ENCODE measurements around the gene MLLT3. TPM values are rescaled to one million over a fixed set of nuclear protein-coding genes. Genes with fewer than 3 reads are reported as not detected.
A peak's percentile ranks its signal among the peaks of the same experiment; 100 is the strongest.

Gene MLLT3
- total RNA-seq, 6 experiments from 2014 or later = 0.43 to 2.5 (median 1.2) TPM

GRCh38 chr9:20394969-20395368 lies 227.3 kb downstream of the MLLT3 start:
- H3K4me1 ChIP-seq = peaks cover 0 to 9% (median 0%) of the 10 kb centered on the region in 4 donors
- no peak for DNase-seq
- TF ChIP-seq CTCF (IDR thresholded peaks at IDR 0.05) (no peak), POLR2A (IDR thresholded peaks at IDR 0.05) (no peak)
- no peaks in the 10 kb centered on the region for H3K36me3 ChIP-seq
- H3K4me3 ChIP-seq = no peak overlapping the region
- H3K9me3 ChIP-seq = no peaks in the 10 kb centered on the region
- ATAC-seq = no peak
- WGBS (ENCODE audit: insufficient coverage, low coverage, low lambda C conversion rate, missing lambda C conversion rate) = 80% methylated on average over 5 of the region's 5 CpGs
- H3K27ac ChIP-seq = no peak overlapping the region
- H3K27me3 ChIP-seq = no peaks in the 10 kb centered on the region
- intact Hi-C loops (cut with DNase I) = no loop called here

GRCh38 chr9:20391208-20391607 lies 231.1 kb downstream of the MLLT3 start:
- no peak overlapping the region for H3K27ac ChIP-seq
- no peaks in the 10 kb centered on the region for H3K36me3 ChIP-seq
- H3K9me3 ChIP-seq = no peaks in the 10 kb centered on the region
- no peak overlapping the region for H3K4me3 ChIP-seq
- DNase-seq = no peak
- 71% methylated on average over 1 of the region's 1 CpG for WGBS (ENCODE audit: insufficient coverage, low coverage, low lambda C conversion rate, missing lambda C conversion rate)
- H3K4me1 ChIP-seq = peaks cover 0 to 9% (median 0%) of the 10 kb centered on the region in 4 donors
- TF ChIP-seq POLR2A (IDR thresholded peaks at IDR 0.05) (no peak), CTCF (IDR thresholded peaks at IDR 0.05) (no peak)
- H3K27me3 ChIP-seq = no peaks in the 10 kb centered on the region
- peak in 3 of 4 donors; percentile 45 to 56 (median 50) for ATAC-seq
- intact Hi-C loops (cut with DNase I) = no loop called here

DNA sequence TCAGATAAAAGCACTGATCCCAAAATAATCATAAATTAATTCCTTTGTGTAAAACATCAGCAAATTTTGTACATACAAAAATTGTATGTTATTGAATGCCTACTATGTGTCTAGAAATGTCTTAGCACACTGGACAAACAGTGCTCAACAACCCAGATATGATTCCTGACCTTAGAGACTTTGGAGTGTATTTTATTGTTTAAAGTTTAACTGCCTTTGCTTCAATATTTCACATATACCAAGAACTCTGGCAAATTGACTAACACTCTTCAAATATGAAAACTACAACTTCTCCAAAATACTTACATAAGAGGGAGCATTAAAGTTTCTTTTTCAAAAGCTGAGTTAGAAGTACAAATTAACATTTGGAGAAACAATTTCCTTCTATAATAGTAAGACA lies 231.9 kb downstream of the MLLT3 start:
- DNase-seq = no peak
- Histone ChIP-seq H3K4me3 (no peak overlapping the region), H3K36me3 (no peaks in the 10 kb centered on the region), H3K27ac (no peak overlapping the region), H3K9me3 (peaks cover 0 to 2% (median 0%) of the 10 kb centered on the region in 4 donors), H3K4me1 (peaks cover 0 to 9% (median 0%) of the 10 kb centered on the region in 4 donors), H3K27me3 (no peaks in the 10 kb centered on the region)
- intact Hi-C loops (cut with DNase I) = no loop called here
- no peak for TF ChIP-seq POLR2A (IDR thresholded peaks at IDR 0.05)
- peak in 3 of 4 donors; percentile 37 to 80 (median 71) for ATAC-seq

- intact Hi-C loops (cut with DNase I) = no loop called here
- TF ChIP-seq POLR2A (IDR thresholded peaks at IDR 0.05) = no peak
- no peak for TF ChIP-seq CTCF (IDR thresholded peaks at IDR 0.05)
- Histone ChIP-seq H3K4me3 (no peak overlapping the region), H3K9me3 (peaks cover 0 to 3% (median 0%) of the 10 kb centered on the region in 4 donors), H3K36me3 (no peaks in the 10 kb centered on the region), H3K4me1 (peaks cover 0 to 12% (median 0%) of the 10 kb centered on the region in 4 donors), H3K27me3 (no peaks in the 10 kb centered on the region), H3K27ac (no peak overlapping the region)
- DNase-seq (no peak), ATAC-seq (no peak)
- WGBS (ENCODE audit: insufficient coverage, low coverage, low lambda C conversion rate, missing lambda C conversion rate) = 70% methylated on average over 3 of the region's 3 CpGs
Observed at GRCh38 chr9:20387062-20387461, 235.2 kb downstream of the MLLT3 start.

GRCh38 chr9:20384642-20385041 lies 237.7 kb downstream of the MLLT3 start:
- Histone ChIP-seq H3K27ac (no peak overlapping the region), H3K4me1 (peaks cover 0 to 9% (median 2%) of the 10 kb centered on the region in 4 donors), H3K36me3 (no peaks in the 10 kb centered on the region), H3K9me3 (peaks cover 0 to 3% (median 0%) of the 10 kb centered on the region in 4 donors), H3K4me3 (no peak overlapping the region), H3K27me3 (no peaks in the 10 kb centered on the region)
- TF ChIP-seq CTCF (IDR thresholded peaks at IDR 0.05) = no peak
- TF ChIP-seq POLR2A (IDR thresholded peaks at IDR 0.05) = no peak
- no peak for ATAC-seq
- no peak for DNase-seq
- intact Hi-C loops (cut with DNase I) = no loop called here
- WGBS (ENCODE audit: insufficient coverage, low coverage, low lambda C conversion rate, missing lambda C conversion rate) = 85% methylated on average over 2 of the region's 2 CpGs

Measured in right lobe of liver (tissue), 6 donors.